GM12874 (cell line): ENCODE data around the gene TMEM167B.

Experiments used
- TF ChIP-seq, protein P1 (sequence below): IDR thresholded peaks from 2 replicates; pipeline ENCODE4 v1.5.1; 2011; ENCODE audit warnings: low read depth, mild to moderate bottlenecking, control low read depth, low read length, moderate library complexity; ENCODE audit not compliant: insufficient read depth

Gene TMEM167B

DNA sequence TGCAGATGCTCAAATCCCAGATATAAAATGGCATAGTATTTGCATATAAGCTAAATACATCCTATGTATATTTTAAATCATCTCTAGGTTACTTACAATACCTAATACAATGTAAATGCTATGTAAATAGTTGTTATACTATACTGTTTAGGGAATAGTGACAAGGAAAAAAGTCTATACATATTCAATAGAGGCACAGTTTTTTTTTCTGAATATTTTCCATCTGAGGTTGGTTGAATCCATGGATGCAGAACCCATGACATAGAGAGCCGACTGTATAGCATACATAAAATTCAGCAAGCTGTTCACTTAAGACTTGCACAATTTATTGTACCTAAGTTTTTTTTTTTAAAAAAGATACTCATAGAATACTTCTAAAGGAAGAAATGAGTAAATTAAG, 21.3 kb upstream of the TMEM167B start:
- TF ChIP-seq, protein P1, sequence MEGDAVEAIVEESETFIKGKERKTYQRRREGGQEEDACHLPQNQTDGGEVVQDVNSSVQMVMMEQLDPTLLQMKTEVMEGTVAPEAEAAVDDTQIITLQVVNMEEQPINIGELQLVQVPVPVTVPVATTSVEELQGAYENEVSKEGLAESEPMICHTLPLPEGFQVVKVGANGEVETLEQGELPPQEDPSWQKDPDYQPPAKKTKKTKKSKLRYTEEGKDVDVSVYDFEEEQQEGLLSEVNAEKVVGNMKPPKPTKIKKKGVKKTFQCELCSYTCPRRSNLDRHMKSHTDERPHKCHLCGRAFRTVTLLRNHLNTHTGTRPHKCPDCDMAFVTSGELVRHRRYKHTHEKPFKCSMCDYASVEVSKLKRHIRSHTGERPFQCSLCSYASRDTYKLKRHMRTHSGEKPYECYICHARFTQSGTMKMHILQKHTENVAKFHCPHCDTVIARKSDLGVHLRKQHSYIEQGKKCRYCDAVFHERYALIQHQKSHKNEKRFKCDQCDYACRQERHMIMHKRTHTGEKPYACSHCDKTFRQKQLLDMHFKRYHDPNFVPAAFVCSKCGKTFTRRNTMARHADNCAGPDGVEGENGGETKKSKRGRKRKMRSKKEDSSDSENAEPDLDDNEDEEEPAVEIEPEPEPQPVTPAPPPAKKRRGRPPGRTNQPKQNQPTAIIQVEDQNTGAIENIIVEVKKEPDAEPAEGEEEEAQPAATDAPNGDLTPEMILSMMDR = no peak

DNA sequence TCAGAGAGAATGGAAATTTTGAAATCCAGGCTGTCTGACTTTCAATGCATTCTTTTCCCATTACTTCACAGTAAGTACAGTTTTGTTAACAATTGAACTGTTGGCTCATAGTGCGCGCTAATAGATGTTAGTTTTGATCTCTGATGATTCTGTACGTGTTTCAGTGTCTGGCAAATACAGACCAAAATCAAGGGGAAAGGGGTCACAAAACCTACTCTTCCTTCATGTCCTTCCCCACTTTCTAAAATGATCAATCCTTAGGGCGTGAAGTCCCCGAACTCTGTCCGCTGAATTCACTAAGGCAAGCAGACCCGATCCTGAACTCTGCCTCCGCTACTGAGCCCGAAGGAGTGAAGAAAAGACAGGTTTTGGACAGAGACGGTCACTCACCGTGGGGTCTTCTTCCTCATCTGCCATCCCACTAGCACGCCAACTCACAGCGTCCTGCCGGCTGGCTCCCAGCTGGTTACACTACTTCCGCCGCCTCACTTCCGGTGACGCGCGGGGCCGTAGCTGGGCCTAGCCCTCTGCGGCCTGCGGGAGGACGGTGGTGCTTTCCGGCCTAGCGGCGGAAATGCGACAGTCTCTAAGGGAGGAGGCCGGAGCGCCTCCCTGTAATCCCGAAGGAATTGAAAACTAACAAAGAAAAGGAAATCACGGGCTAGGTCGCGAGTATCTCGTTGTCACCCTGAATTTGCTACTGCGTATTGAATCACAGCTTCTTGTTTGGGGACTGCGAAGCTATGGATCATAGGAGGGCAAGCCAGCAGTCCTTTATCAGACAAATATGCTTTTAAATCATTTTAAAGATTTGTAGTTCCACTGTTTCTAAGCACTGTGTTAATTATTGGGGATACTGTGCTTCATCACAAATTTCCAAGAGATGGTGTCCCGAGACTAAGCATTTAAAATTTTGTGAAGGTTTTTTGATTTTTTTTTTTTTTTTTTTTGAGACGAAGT, 14.8 kb upstream of the TMEM167B start, which contains the start of gene TAF13:
TAF13 (minus strand) TSS at position 473 of the 960 bp plus-strand sequence; CDS start at position 417, 56 bp downstream.
- TF ChIP-seq, protein P1 = no peak

GRCh38 chr1:109078317-109078716, 12.2 kb upstream of the TMEM167B start:
- TF ChIP-seq, protein P1 = no peak

GRCh38 chr1:109079240-109079622, 11.3 kb upstream of the TMEM167B start:
- TF ChIP-seq, protein P1 = no peak

- TF ChIP-seq, protein P1 = no peak
Measured at GRCh38 chr1:109080441-109081082, 10.0 kb upstream of the TMEM167B start.

DNA sequence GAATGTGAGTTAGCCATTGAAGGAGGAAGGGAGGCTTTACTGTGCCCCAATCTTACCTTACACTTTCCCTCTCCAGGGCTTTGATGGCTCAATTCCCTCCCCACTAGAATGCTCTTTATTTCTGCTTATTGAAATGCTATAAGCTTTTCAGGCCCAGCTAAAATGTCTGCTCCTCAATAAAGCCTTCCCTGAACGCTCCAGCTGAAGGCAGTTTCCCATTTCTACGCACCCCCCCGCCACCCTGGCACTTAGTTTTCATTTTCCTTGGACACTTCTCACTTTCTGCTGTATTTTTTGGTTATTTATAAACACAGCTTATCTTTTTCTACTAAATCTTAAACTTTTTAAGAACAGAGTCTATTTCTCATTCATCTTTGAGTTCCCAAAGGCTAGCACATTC, 7.1 kb upstream of the TMEM167B start:
- TF ChIP-seq, protein P1 = no peak

DNA sequence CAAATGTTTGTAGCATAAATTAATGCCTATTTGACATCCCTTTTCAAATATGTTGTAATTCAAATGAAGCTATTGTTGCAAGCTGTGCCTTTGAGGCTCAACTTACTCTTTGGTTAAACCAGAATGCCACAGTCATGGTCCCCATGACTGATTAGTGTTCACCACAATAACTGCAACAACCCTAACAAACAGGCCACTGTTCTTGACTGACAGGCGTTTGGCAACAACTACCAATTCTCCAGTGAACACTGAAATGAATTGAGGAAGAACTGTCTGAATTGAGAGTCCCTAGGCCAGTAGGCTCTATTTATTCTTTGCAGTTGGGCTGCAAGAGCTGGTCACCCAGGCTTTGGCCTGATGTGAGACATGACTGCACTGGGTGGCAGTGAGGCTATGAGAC, 6.6 kb upstream of the TMEM167B start:
- TF ChIP-seq, protein P1 = no peak
